ENCODE measurements around the gene PRRT1B.
"Not testable (repeated sequence)": the region's sequence is repeated elsewhere in the genome, so short reads cannot be mapped to it uniquely, and the experiment has no call there.

Gene PRRT1B

GRCh38 chr9:131522257-131523085, 22.9 kb upstream of the PRRT1B start:
- DNase-seq (ENCODE audit: low read depth): no peak

DNA sequence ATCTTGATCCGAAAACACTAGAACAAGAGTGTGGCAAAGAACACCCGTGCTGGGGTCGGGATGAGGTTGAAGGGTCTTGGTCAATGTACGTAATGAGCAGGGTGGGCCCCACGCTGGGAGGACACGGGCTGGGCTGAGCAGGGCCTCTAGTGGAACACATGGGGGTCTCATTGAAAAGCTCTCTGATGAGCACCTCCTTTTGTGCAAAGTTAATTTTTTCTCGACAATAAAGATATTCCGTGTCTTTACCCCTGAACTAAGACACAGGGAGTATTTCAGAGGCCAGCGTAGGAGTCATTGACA, 22.3 kb upstream of the PRRT1B start:
- no peak for DNase-seq (ENCODE audit: low read depth)

DNA sequence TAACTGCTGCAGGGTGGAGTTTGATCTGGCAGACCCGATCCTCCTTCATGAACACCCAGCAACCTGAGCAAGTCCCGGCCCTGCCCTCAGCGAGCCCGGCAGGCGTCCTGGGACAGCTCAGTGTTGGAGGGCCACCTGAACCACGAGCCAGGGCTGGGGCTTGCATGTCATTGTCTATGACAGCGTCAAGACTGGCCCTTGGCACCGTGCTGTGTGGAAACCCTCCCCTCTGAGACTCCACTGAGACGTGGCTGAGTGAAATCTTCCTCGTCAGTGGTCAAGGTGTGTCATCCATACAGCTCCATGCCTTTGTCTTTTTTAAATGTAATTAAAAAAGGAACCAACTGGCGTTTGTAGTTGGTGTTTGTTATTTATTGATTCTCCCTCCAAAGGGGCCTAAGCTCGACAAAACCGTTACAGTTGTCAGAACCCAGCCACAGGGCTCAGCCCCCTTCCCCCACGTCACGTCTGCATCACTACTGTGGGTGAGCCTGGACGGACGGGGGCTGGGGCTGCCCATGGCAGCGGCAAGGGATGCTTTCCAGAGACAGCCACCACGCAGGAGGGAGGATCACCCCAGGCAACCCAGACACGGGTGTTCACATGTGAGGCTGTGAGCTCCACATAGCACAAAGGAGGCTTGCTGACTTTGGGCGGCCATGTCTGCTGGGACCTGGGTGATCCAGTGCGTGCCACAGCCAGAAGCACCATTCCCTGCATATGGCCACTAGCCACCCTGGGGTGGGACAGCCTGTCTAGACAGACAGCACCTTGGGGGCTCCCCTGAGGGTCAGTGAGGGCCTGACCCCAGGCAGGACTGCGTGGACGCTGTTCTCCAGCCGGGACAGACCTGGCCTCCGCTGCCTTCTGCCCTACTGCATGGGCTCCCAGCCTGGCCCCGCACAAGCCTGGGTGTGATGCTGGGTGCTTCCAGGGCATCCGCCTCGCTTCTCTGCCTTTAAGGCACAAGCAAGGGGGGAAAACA, 21.6 kb upstream of the PRRT1B start:
- no peak for DNase-seq (ENCODE audit: low read depth)

- DNase-seq (ENCODE audit: low read depth): no peak
Measured at GRCh38 chr9:131524665-131525315, 20.5 kb upstream of the PRRT1B start.

GRCh38 chr9:131525643-131526565, 19.4 kb upstream of the PRRT1B start:
- no peak for DNase-seq (ENCODE audit: low read depth)

- DNase-seq (ENCODE audit: low read depth): no peak
Measured at GRCh38 chr9:131528186-131528585, 17.1 kb upstream of the PRRT1B start.

- DNase-seq (ENCODE audit: low read depth): no peak
Measured at GRCh38 chr9:131528886-131529505, 16.3 kb upstream of the PRRT1B start.

- DNase-seq (ENCODE audit: low read depth): no peak
Measured at GRCh38 chr9:131529597-131530545, 15.5 kb upstream of the PRRT1B start.

- DNase-seq (ENCODE audit: low read depth): peak; percentile 65
Measured at GRCh38 chr9:131530546-131530919, 14.8 kb upstream of the PRRT1B start.

GRCh38 chr9:131530920-131531832, 14.1 kb upstream of the PRRT1B start, which contains the start of gene UCK1:
Gene UCK1 (minus strand): TSS chr9:131531263. CDS start chr9:131531174, 89 bp downstream.
- DNase-seq (ENCODE audit: low read depth): peak; percentile 84

- DNase-seq (ENCODE audit: low read depth): no peak
Measured at GRCh38 chr9:131534721-131535237, 10.5 kb upstream of the PRRT1B start.

- DNase-seq (ENCODE audit: low read depth): no peak
Measured at GRCh38 chr9:131537946-131538345, 7.4 kb upstream of the PRRT1B start.

- no peak for DNase-seq (ENCODE audit: low read depth)
Measured at GRCh38 chr9:131539223-131539923, 6.0 kb upstream of the PRRT1B start.

GRCh38 chr9:131543141-131543540, 2.2 kb upstream of the PRRT1B start:
- DNase-seq (ENCODE audit: low read depth): no peak

DNA sequence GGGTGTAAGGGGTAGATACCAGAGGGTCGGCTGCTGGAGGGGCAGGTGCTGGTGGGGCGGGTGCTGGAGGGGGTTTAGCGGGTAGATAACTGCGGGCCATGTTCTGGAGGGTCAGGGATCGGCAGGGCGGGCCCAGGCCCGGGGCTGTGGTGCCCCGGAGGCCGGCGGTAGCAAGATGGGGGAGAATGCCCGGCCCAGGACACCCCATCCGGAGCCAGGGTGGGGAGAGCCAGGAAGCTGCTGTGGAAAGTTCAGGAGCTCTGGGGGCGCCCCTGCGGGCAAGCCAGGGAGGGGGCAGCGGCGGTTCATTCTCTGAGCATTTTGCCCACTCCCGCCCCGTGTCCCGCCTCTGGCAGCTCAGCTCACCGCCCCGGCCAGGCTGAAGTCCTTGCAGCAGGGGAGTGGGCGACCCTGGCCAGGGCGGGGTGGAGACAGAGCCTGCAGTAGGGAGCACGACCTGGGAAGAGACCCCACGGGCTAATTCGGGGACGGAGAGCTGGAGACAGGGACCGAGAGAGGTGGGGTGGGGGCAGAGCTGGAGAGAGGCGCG, 538 bp downstream of the PRRT1B start:
- no peak for DNase-seq (ENCODE audit: low read depth)

GRCh38 chr9:131546336-131547084, 1.2 kb downstream of the PRRT1B start:
- DNase-seq (ENCODE audit: low read depth): peak; percentile 43

- DNase-seq (ENCODE audit: low read depth): not testable (repeated sequence)
Measured at GRCh38 chr9:131549186-131549585, 3.9 kb downstream of the PRRT1B start.

All from ELR (cell line).